Cardiac septum (tissue), 1 donor: Measurements from ENCODE around the gene UTP14C. TPM values are rescaled to one million over a fixed set of nuclear protein-coding genes. Genes with fewer than 3 reads are reported as not detected.
"Not testable (repeated sequence)": the region's sequence is repeated elsewhere in the genome, so short reads cannot be mapped to it uniquely, and the experiment has no call there.

Source experiments
- DNase-seq: peaks from one replicate; pipeline ENCODE4 v3.0.0-alpha.2; 2020; ENCODE audit warnings: low spot score
- intact Hi-C: fragments of 100-400 bp; cut with DNase I; formaldehyde crosslinking; loops from one replicate; pipeline ENCODE4 v1.14.0; 2022
- total RNA-seq: library from RNA; stranded (reverse); fragmentation: NEBNext Ultra II Directional; extraction: Animal tissue kit (Norgen Biotek cat#: 25700); gene quantifications from one replicate; pipeline ENCODE4 v1.2.1, GENCODE V29; 2021
- donor health status: DM: no; HTN: no; CAD: no.

The UTP14C gene
- total RNA-seq, 1 donor from 2014 or later, result 13.9 TPM

DNA sequence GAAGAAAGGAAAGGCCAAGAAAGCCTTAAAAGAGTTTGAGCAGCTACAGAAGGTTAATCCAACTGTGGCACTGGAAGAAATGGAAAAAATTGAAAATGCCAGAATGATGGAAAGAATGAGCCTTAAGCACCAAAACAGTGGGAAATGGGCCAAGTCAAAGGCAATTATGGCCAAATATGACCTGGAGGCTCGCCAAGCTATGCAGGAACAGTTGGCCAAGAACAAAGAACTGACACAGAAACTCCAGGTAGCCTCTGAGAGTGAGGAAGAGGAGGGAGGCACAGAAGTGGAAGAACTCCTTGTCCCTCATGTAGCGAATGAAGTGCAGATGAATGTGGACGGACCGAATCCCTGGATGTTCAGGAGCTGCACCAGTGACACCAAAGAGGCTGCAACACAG is 5.1 kb downstream of the UTP14C start:
- no peak for DNase-seq
- intact Hi-C loops, result no loop called here

DNA sequence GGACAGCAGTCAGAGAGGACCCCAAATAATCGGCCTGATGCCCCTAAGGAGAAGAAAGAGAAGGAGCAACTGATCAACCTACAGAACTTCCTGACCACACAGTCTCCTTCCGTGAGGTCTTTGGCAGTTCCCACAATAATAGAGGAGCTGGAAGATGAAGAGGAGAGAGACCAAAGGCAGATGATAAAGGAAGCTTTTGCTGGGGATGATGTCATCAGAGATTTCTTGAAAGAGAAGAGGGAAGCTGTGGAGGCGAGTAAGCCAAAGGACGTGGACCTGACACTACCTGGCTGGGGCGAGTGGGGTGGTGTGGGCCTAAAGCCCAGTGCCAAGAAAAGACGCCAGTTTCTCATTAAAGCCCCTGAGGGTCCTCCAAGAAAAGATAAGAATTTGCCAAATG is 5.9 kb downstream of the UTP14C start:
- intact Hi-C loops, result not testable (repeated sequence)

DNA sequence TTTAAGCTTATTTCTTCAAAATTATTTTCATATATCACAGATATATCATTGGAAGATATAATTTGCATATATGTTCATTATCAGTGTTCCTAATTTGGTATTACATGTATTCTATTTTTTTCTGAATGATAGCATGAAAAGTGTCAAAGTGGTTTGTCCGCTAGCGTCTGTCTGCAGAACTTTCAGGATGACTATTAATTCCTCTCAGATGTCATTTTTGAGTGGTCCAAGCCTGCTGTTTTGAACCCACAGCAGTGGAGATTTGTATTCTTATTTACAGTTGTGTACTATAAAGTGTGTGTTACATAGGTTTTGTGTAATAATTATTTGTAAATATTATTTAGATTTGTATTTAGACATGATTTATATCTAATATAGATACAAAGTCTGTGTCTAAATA is 8.5 kb downstream of the UTP14C start:
- DNase-seq, result no peak
- intact Hi-C loops, result no loop called here

More for the DNA sequence above, 5.9 kb downstream of the UTP14C start:
- not testable (repeated sequence) for DNase-seq

DNA sequence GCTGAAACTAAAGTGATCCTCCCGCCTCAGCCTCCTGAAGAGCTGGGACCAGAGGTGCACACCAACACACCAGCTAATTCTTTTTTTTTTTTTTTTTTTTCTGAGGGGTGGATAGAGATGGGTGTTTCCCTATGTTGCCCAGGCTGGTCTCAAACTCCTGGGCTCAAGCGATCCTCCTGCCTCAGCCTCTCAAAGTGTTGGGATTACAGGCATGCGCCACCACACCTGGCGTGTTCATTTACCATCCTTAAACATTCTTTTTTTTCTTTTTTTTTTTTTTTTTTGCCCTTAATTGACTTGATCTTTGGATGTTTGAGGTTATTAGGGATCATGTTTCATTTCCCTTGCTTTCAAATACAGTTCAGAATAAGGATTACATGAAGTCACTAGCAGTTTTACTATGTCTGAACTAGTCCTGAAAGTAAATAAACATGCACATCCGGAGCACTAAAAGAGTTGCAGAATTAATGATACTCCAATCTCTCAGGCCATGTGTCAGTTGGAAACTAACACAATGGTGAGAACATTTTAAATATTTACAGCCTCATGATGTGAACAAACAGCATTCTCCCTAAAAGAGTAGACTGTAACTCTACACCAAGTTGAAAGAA is 10.2 kb downstream of the UTP14C start:
- intact Hi-C loops, result no loop called here
- DNase-seq, result no peak

DNA sequence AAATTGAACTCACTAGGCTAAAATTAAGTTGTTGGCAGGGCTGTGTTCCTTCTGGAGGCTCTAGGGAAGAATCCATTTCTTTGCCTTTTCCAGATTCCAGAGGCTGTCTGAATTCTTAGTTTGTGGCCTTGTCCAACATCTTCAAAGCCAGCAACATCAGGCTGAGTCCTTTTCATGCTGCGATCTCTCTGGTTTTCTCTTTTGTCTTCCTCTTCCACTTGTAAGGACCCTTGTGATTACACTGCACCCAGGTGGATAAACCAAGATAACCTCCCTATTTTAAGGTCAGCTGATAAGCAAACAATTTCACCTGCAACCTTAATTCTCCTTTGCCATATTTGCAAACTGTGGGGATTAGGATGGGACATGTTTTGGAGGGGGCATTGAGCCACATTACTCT is 11.5 kb downstream of the UTP14C start:
- intact Hi-C loops, result no loop called here
- no peak for DNase-seq

DNA sequence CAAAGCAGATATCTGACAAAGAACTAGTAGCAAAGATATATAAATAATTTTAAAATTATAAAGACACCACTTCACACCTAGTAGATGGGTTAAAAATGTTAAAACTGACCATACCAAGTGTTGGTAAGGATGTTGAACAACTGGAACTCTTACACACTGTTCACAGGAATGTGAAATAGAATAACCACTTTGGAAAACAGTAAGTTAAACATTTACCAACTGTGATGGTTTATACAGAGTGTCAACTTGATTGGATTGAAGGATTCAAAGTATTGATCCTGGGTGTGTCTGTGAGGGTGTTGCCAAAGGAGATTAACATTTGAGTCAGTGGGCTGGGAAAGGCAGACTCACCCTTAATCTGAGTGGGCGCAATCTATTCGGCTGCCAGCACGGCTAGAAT is 19.2 kb downstream of the UTP14C start:
- no peak for DNase-seq
- intact Hi-C loops, result no loop called here

DNA sequence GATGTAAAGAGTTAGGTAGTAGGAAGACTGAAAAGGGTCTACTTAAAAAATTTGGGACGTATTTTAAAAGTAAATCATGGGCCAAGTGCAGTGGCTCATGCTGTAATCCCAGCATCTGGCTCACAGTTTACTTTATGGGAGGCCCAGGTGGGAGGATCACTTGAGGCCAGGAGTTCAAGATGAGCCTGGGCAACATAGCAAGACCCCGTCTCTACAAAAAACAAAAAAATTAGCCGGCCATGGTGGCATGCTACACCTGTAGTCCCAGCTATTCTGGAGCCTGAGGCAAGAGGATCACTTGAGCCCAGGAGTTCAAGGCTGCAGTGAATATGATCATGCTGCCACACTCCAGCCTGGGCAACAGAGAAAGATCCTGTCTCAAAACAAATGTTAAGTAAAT is 23.0 kb downstream of the UTP14C start:
- intact Hi-C loops, result no loop called here
- no peak for DNase-seq

DNA sequence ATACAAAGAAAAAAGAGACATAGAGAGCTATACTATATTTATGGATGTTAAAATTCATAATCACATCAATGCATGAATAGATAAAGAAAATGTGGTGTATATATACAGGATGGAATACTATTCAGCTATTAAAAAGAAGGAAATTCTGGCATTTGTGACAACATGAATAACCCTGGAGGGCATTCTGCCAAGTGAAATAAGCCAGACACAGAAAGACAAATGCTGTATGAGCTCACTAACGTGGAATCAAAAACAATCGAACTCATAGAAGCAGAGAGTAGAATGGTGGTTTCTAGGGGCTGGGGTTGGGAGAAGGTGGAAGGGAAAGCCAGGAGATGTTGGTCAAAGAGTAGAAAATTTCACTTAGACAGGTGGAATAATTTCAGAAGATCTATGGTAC is 24.0 kb downstream of the UTP14C start:
- intact Hi-C loops, result no loop called here
- DNase-seq, result no peak

DNA sequence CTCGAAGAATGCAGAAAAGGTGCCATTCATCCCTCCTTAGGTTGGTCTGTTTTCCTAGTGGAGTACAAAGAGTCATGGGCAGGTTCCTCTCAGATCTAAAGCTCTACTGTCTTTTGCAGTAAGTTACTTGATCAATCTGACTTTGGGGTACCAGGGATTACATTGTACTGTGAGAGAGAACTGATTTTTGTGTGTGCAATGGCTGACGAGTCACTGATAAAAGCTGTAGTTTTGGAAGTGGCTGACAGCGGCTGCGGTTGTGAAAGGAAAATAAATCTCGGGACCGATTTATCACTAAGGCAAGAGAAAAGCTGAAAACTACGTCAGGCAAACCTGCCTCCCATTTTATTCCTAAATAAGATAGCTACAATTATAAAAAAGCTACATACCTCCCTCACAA is 26.9 kb downstream of the UTP14C start:
- DNase-seq, result no peak
- intact Hi-C loops, result no loop called here

DNA sequence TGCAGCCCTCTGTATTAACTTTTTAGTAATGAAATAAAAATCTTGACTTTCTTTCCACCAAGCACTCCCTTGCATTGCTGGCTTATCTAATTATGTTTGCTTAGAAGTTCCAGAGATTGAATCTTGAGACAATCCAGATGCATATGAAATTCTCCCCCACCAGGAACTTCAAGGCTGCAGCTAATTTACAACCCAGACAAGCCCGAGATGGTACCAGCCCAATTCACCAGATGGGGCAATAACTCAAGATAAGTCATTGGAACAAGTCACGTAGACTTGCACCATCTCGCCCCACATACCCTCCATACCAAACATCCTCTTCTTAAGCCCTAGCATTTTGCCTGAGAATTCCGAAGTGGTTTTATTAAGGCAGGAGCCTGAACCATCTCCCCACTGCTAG is 29.0 kb downstream of the UTP14C start:
- intact Hi-C loops, result no loop called here
- no peak for DNase-seq

DNA sequence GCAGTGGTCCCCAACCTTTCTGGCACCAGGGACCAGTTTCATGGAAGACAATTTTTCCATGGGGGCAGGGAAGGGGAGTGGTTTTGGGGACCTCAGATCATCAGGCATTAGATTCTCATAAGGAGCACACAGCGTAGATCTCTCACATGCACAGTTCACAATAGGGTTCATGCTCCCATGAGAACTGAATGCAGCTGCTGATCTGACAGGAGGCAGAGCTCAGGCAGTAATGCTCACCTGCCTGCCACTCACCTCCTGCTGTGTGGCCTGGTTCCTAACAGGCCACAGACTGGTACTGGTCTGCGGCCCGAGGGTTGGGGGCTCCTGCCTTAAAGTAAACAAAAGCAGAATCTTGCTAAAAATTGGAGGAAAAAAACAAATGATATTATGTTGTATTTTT is 36.6 kb downstream of the UTP14C start:
- intact Hi-C loops, result loop anchor here (5.0 to 10.0 kb wide), 2 partner anchors 56 to 131 kb away; no protein-coding TSS in a partner anchor
- not testable (repeated sequence) for DNase-seq

DNA sequence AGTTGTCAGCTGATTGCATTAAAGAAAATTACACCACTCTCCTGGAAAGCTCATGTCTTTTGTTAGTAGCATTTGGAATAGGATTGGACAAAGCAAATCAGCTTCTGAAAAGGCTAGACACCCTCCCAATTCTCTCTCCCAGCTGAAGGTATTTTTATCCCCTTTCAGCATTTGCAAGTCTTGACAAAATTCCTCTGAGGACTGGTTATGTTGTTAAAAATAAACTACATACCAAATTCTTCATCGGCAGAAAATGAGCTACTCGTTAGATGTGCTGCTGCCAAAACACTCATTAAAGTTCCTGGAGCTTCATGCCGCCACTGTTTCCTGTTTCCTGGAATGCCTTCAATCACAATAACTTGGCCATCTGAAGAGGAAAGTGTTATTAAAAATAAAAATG is 37.1 kb downstream of the UTP14C start:
- no peak for DNase-seq
- intact Hi-C loops, result loop anchor here (5.0 to 10.0 kb wide), 2 partner anchors 57 to 131 kb away; no protein-coding TSS in a partner anchor

DNA sequence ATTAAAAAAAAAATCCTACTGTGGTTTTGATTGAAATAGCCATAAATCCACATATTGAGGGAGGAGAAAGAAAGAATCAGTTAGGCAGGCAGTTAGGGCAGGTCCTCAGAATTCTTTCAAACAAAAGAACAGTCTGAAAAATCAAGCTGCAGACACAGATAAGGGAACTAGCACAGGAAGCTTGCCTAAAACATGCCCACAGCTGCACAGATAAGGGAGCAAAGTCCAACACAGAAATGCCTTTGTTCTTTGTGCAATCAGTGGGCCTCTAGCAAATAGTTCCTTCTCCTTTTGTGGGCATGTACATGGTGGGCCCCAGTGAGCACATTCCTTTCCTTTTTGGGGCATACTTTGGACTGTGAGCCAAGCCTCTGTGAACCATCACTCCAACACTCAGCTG is 42.7 kb downstream of the UTP14C start:
- no peak for DNase-seq
- intact Hi-C loops, result loop anchor here (10.0 kb wide), 1 partner anchor 62 kb away; no protein-coding TSS in a partner anchor

DNA sequence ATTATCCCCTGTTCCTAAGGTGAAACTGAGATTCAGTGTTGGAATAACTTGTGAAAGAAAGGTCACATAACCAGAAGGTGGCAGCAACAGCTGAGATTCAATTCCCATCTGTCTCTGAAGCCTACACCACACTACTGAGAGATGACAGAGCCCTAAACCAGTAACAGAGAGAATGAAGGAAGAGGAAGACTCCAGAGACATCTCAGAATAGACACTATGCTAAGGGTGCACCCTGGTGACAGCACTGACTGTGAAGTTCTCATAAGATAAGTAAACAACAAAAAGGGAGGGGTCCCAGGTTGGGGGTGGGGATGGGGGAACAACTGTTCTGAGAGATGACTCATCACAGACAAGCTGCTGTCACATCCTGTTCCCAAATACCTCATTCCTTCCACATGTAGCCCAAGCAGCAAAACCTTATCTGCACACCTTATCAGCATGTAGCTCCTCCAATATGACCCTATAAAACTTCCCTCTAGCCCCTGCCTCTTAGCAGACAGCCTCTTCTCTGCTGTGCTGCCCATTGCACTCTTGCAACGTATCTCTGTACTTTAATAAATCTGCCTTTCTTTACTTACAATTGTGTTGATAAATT is 46.5 kb downstream of the UTP14C start:
- no peak for DNase-seq
- intact Hi-C loops, result loop anchor here (2.0 kb wide), 1 partner anchor 56 kb away; no protein-coding TSS in a partner anchor

Other genes with a start within 250 kb of the UTP14C start
- 9.8 TPM for gene DHRS12, start 220.5 kb upstream of the UTP14C start, total RNA-seq
- 1.7 TPM for gene TMEM272, start 179.5 kb upstream of the UTP14C start, total RNA-seq
- gene CCDC70, start 162.7 kb upstream of the UTP14C start, total RNA-seq, result not detected
- gene ATP7B, start 13.2 kb upstream of the UTP14C start, total RNA-seq, result 10.8 TPM
- gene ALG11, start 12.3 kb upstream of the UTP14C start, total RNA-seq, result 23.6 TPM
- gene NEK5, start 104.4 kb downstream of the UTP14C start, total RNA-seq, result 0.67 TPM
- gene NEK3, start 134.9 kb downstream of the UTP14C start, total RNA-seq, result 7.5 TPM